ENCODE measurements around the gene ASH1L. TPM values are rescaled to one million over a fixed set of nuclear protein-coding genes. Genes with fewer than 3 reads are reported as not detected.
A peak's percentile ranks its signal among the peaks of the same experiment; 100 is the strongest.

The ASH1L gene
- total and polyA plus RNA-seq, 9 of the 15 experiments (the other 6 are each of a cell fraction or from before 2014, with no cell fraction given), result 2.0 to 23.3 (median 14.6) TPM

- TF ChIP-seq MGA (IDR thresholded peaks at IDR 0.05) (no peak), NR1H2 (CRISPR knock-in tag; IDR thresholded peaks at IDR 0.05) (no peak), ZNF212 (CRISPR knock-in tag; IDR thresholded peaks at IDR 0.05) (no peak), NBN (IDR thresholded peaks at IDR 0.05; ENCODE audit: low read depth) (peak; percentile 8; the same call in 1 of the 2 replicates), SIN3A (IDR thresholded peaks at IDR 0.05; ENCODE audit: borderline replicate concordance in 2 of 2, control insufficient read depth in 1 of 2, low read depth in 2 of 2, low read length in 2 of 2) (peak in 1 of 2 experiments; percentile 66; a peak in 2 of 4 replicates), RBM17 (IDR thresholded peaks at IDR 0.05; ENCODE audit: borderline replicate concordance, low read depth, low read length) (no peak), MLLT1 (IDR thresholded peaks at IDR 0.05) (no peak), SLC30A9 (CRISPR knock-in tag; IDR thresholded peaks at IDR 0.05) (no peak), ZKSCAN3 (CRISPR knock-in tag; IDR thresholded peaks at IDR 0.05) (no peak), POLR3G (IDR thresholded peaks at IDR 0.05; ENCODE audit: extremely low read depth, insufficient read length, insufficient replicate concordance) (no peak), SNRNP70 (optimal IDR thresholded peaks at IDR 0.05; ENCODE audit: low read depth, low read length) (no peak)
Observed at GRCh38 chr1:155324037-155324716, 238.4 kb downstream of the ASH1L start (continued).
